ENCODE measurements around the gene MARVELD3. TPM values are rescaled to one million over a fixed set of nuclear protein-coding genes. Genes with fewer than 3 reads are reported as not detected.
"Not testable (repeated sequence)": the region's sequence is repeated elsewhere in the genome, so short reads cannot be mapped to it uniquely, and the experiment has no call there.

The MARVELD3 gene
- 0.14 TPM in 1 of 2 replicates, not detected in the other for total RNA-seq (2014; rRNA removed; shearing (Covaris generic))

GRCh38 chr16:71626018-71626857, at the start of gene MARVELD3:
MARVELD3 (plus strand) TSS chr16:71626184; CDS start chr16:71626230, 46 bp downstream.
- DNase-seq (ENCODE audit: low spot score): no peak

- DNase-seq (ENCODE audit: low spot score): no peak
Observed at GRCh38 chr16:71576971-71577370, 49.0 kb upstream of the MARVELD3 start, which contains the start of gene TAT. TAT (minus strand) TSS chr16:71577092; CDS start chr16:71576415, 677 bp downstream.

GRCh38 chr16:71582553-71582848, 43.5 kb upstream of the MARVELD3 start:
- DNase-seq (ENCODE audit: low spot score): not testable (repeated sequence)

GRCh38 chr16:71584543-71585317, 41.3 kb upstream of the MARVELD3 start:
- no peak for DNase-seq (ENCODE audit: low spot score)

GRCh38 chr16:71585318-71585703, 40.7 kb upstream of the MARVELD3 start:
- no peak for DNase-seq (ENCODE audit: low spot score)

GRCh38 chr16:71589334-71589733, 36.6 kb upstream of the MARVELD3 start:
- DNase-seq (ENCODE audit: low spot score): not testable (repeated sequence)

GRCh38 chr16:71590071-71590470, 35.9 kb upstream of the MARVELD3 start:
- DNase-seq (ENCODE audit: low spot score): not testable (repeated sequence)

GRCh38 chr16:71590584-71590983, 35.4 kb upstream of the MARVELD3 start:
- no peak for DNase-seq (ENCODE audit: low spot score)

- no peak for DNase-seq (ENCODE audit: low spot score)
Observed at GRCh38 chr16:71591917-71592316, 34.1 kb upstream of the MARVELD3 start.

GRCh38 chr16:71593048-71593999, 32.7 kb upstream of the MARVELD3 start:
- DNase-seq (ENCODE audit: low spot score): no peak

- no peak for DNase-seq (ENCODE audit: low spot score)
Observed at GRCh38 chr16:71594000-71594646, 31.9 kb upstream of the MARVELD3 start.

- DNase-seq (ENCODE audit: low spot score): not testable (repeated sequence)
Observed at GRCh38 chr16:71595340-71595826, 30.6 kb upstream of the MARVELD3 start.

GRCh38 chr16:71598426-71598825, 27.6 kb upstream of the MARVELD3 start:
- DNase-seq (ENCODE audit: low spot score): not testable (repeated sequence)

GRCh38 chr16:71600822-71601221, 25.2 kb upstream of the MARVELD3 start:
- no peak for DNase-seq (ENCODE audit: low spot score)

GRCh38 chr16:71609066-71609465, 16.9 kb upstream of the MARVELD3 start:
- no peak for DNase-seq (ENCODE audit: low spot score)

- DNase-seq (ENCODE audit: low spot score): no peak
Observed at GRCh38 chr16:71610447-71610846, 15.5 kb upstream of the MARVELD3 start.

- no peak for DNase-seq (ENCODE audit: low spot score)
Observed at GRCh38 chr16:71610936-71611871, 14.8 kb upstream of the MARVELD3 start.

- not testable (repeated sequence) for DNase-seq (ENCODE audit: low spot score)
Observed at GRCh38 chr16:71614956-71615355, 11.0 kb upstream of the MARVELD3 start.

GRCh38 chr16:71618429-71618828, 7.6 kb upstream of the MARVELD3 start:
- DNase-seq (ENCODE audit: low spot score): no peak

- DNase-seq (ENCODE audit: low spot score): no peak
Observed at GRCh38 chr16:71622088-71622487, 3.9 kb upstream of the MARVELD3 start.
